Measurements from ENCODE around the gene DVL1. TPM values are rescaled to one million over a fixed set of nuclear protein-coding genes. Genes with fewer than 3 reads are reported as not detected.

Gene DVL1
- total and polyA plus RNA-seq, 2 of the 13 experiments (the other 11 are each of a cell fraction or from before 2014, with no cell fraction given): 30.8 to 60.4 TPM

DNA sequence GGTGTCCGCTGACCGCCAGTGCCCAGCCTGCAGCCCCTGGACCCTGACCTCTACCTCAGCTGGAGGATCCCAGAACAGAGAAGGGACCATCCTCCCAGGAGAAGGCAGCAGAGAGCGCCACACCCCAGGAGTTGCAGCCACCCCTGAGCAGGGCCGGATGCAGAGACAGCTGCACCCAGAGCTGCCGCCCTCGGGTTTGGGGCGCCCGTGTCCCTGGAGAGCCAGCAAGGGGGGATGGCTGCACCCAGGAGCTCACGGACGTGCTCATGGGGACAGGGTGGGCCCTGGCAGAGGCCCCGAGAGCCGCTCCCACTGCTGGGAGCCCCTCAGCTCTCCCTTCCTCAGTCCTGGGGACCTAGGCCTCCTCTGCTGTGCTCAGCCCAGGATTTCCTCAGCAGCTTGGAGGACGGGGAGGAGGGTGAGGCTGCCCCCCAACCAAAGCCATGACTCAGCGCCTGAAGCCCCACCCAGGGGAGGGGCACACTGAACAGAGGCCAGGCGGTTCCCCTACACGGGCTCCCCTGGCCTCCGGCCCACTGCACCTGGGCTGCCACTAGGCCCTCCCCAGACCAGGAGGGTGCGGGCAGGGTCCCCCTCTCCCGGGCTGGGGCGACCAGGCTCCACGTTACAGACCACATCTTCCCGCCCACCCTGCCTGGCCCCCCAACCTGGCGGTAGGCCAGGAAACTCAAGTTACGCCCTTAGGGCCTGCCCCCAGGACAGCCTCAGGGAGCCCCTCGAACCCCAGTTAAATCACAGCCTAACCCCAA lies 43.7 kb downstream of the DVL1 start (continued):
- TF ChIP-seq LRRFIP1 (CRISPR knock-in tag; conservative IDR thresholded peaks at IDR 0.05) (no peak), TEAD3 (CRISPR knock-in tag; optimal IDR thresholded peaks at IDR 0.05; ENCODE audit: borderline replicate concordance) (no peak), YEATS4 (CRISPR knock-in tag; IDR thresholded peaks at IDR 0.05; ENCODE audit: borderline replicate concordance) (peak; percentile 54; the same call in 1 of the 2 replicates), FOXA3 (CRISPR knock-in tag; IDR thresholded peaks at IDR 0.05) (no peak), KDM1A (CRISPR knock-in tag; IDR thresholded peaks at IDR 0.05) (no peak), ZNF713 (CRISPR knock-in tag; IDR thresholded peaks at IDR 0.05) (no peak), ZNF326 (CRISPR knock-in tag; IDR thresholded peaks at IDR 0.05; ENCODE audit: borderline replicate concordance) (no peak), FOXA1 (IDR thresholded peaks at IDR 0.05) (no peak), FOXA1 (CRISPR knock-in tag; IDR thresholded peaks at IDR 0.05) (no peak), ZNF776 (CRISPR knock-in tag; IDR thresholded peaks at IDR 0.05) (no peak), TBX2 (CRISPR knock-in tag; IDR thresholded peaks at IDR 0.05; ENCODE audit: borderline replicate concordance) (peak; percentile 48; the same call in 1 of the 2 replicates), MAZ (IDR thresholded peaks at IDR 0.05; ENCODE audit: borderline replicate concordance, low read depth, low read length) (peak; percentile 39; the same call in 1 of the 2 replicates), MAZ (CRISPR knock-in tag; IDR thresholded peaks at IDR 0.05; ENCODE audit: low read depth) (peak; percentile 59; the same call in 1 of the 2 replicates), ZNF709 (CRISPR knock-in tag; IDR thresholded peaks at IDR 0.05) (no peak), SRSF1 (optimal IDR thresholded peaks at IDR 0.05; ENCODE audit: low read depth, low read length) (peak; percentile 15), GATAD1 (CRISPR knock-in tag; IDR thresholded peaks at IDR 0.05) (no peak), KDM3A (CRISPR knock-in tag; IDR thresholded peaks at IDR 0.05; ENCODE audit: low read depth) (no peak), ZNF75D (CRISPR knock-in tag; IDR thresholded peaks at IDR 0.05; ENCODE audit: borderline replicate concordance) (no peak), BCLAF1 (IDR thresholded peaks at IDR 0.05) (no peak), GATAD2A (CRISPR knock-in tag; IDR thresholded peaks at IDR 0.05) (no peak), MED8 (CRISPR knock-in tag; IDR thresholded peaks at IDR 0.05; ENCODE audit: insufficient replicate concordance) (no peak), ZNF567 (CRISPR knock-in tag; IDR thresholded peaks at IDR 0.05; ENCODE audit: borderline replicate concordance) (no peak)
- TF ChIP-seq, protein P1, sequence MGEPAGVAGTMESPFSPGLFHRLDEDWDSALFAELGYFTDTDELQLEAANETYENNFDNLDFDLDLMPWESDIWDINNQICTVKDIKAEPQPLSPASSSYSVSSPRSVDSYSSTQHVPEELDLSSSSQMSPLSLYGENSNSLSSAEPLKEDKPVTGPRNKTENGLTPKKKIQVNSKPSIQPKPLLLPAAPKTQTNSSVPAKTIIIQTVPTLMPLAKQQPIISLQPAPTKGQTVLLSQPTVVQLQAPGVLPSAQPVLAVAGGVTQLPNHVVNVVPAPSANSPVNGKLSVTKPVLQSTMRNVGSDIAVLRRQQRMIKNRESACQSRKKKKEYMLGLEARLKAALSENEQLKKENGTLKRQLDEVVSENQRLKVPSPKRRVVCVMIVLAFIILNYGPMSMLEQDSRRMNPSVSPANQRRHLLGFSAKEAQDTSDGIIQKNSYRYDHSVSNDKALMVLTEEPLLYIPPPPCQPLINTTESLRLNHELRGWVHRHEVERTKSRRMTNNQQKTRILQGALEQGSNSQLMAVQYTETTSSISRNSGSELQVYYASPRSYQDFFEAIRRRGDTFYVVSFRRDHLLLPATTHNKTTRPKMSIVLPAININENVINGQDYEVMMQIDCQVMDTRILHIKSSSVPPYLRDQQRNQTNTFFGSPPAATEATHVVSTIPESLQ (CRISPR knock-in tag; conservative IDR thresholded peaks at IDR 0.05): no peak

Data from HepG2 (cell line).